ENCODE results near the gene PRKAG1. TPM values are rescaled to one million over a fixed set of nuclear protein-coding genes. Genes with fewer than 3 reads are reported as not detected.
A peak's percentile ranks its signal among the peaks of the same experiment; 100 is the strongest.

The PRKAG1 gene
- polyA plus RNA-seq, 3 donors, result 35.9 to 58.9 (median 50.1) TPM

DNA sequence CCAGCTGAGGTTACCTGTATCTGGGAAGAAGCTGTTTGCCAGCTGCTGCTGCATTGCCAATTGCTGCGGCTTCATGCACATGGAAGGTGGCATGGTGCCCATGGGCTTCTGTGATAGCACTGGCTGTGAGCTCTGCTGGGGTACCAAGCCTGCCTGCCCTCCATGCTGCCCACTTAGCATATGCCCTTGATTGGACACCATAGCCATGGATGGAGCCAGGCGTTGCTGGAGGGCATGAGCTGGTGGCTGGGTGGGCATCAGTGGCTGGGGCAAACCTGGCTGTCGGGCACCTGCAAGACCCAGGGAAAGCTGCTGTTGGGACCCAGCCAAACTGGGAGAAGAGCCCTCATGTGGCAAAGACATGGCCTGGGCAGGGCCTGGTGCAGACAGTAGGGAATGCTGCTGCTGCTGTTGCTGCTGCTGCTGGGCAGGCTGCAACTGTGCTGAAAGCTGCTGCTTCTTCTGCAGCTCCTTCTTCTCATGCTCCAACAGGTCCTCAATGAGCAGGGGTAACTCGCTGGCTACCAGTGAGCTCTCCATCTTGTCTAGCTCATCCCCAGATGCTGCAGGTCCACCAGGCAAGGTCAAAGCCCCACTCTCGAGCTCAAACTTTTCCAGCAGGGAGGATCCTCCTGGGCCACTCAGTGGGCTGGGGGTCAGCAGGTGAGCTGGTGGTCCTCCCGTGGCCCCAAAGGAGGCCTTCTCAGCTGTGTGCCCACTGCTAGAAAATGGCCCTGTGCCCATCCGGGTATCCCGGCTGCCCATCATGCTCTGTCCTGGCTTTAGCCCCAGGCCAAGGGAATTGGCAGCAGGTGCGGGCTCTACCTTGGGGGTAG, 18.8 kb upstream of the PRKAG1 start:
- H3K36me3 ChIP-seq (replicated peaks in 1 of 2; ENCODE audit: control insufficient read depth in 1 of 2, insufficient read depth in 2 of 2, low read length in 2 of 2), result peaks cover 93 to 99% of the 10 kb centered on the region in 2 donors

DNA sequence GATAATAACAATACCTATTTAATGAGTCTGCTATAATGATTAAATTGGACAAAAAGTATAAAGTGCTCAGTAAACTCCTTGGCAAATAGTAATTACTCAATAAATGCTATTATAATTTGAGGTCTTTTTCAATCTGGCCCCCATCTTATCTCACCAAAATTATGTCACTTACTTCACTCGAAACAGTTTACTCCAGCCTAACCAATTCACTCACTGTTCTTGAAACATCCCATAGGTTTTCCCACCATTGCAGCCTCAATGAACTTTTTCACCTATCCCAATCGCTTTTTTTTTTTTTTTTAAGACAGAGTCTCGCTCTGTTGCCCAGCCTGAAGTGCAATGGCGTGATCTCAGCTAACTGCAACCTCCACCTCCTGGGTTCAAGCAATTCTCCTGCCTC, 17.5 kb upstream of the PRKAG1 start:
- Histone ChIP-seq H3K4me3 (replicated peaks in 1 of 3; ENCODE audit: low read depth in 2 of 3, low read length in 3 of 3) (no peak overlapping the region), H3K4me2 (replicated peaks; ENCODE audit: extremely low read depth, low read length, poor library complexity, severe bottlenecking) (no peak overlapping the region), H3K9me3 (replicated peaks in 1 of 2; ENCODE audit: control insufficient read depth in 1 of 2, insufficient read depth in 1 of 2, low read length in 2 of 2) (no peaks in the 10 kb centered on the region), H2AFZ (ENCODE audit: insufficient read depth, low read depth, low read length, poor library complexity, severe bottlenecking) (no peak overlapping the region), H3K9ac (ENCODE audit: insufficient read depth, low read length, poor library complexity, severe bottlenecking) (no peak overlapping the region), H3K27me3 (ENCODE audit: control insufficient read depth in 2 of 2, insufficient read depth in 2 of 2, low read length in 2 of 2) (no peaks in the 10 kb centered on the region), H4K20me1 (ENCODE audit: insufficient read depth, low read length) (peaks cover 100% of the 10 kb centered on the region), H3K4me1 (ENCODE audit: control insufficient read depth in 1 of 2, insufficient read depth in 2 of 2, low read length in 2 of 2) (no peaks in the 10 kb centered on the region), H3K79me2 (ENCODE audit: insufficient read depth, low read length) (peaks cover 11% of the 10 kb centered on the region), H3K27ac (ENCODE audit: low read depth in 1 of 2, low read length in 2 of 2) (no peak overlapping the region), H3K36me3 (replicated peaks in 1 of 2; ENCODE audit: control insufficient read depth in 1 of 2, insufficient read depth in 2 of 2, low read length in 2 of 2) (peaks cover 93 to 99% of the 10 kb centered on the region in 2 donors)
- TF ChIP-seq, protein P1, sequence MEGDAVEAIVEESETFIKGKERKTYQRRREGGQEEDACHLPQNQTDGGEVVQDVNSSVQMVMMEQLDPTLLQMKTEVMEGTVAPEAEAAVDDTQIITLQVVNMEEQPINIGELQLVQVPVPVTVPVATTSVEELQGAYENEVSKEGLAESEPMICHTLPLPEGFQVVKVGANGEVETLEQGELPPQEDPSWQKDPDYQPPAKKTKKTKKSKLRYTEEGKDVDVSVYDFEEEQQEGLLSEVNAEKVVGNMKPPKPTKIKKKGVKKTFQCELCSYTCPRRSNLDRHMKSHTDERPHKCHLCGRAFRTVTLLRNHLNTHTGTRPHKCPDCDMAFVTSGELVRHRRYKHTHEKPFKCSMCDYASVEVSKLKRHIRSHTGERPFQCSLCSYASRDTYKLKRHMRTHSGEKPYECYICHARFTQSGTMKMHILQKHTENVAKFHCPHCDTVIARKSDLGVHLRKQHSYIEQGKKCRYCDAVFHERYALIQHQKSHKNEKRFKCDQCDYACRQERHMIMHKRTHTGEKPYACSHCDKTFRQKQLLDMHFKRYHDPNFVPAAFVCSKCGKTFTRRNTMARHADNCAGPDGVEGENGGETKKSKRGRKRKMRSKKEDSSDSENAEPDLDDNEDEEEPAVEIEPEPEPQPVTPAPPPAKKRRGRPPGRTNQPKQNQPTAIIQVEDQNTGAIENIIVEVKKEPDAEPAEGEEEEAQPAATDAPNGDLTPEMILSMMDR (IDR thresholded peaks at IDR 0.05), result no peak
- intact Hi-C loops (cut with micrococcal nuclease), result no loop called here
- no peak for DNase-seq
- Mint-ChIP-seq H3K27me3 (ENCODE audit: low read depth in 3 of 3) (peaks cover 0 to 1% (median 0%) of the 10 kb centered on the region in 3 donors), H3K4me3 (no peak overlapping the region), H3K9me3 (no peaks in the 10 kb centered on the region), H3K27ac (peak overlapping the region in 2 of 7 donors; percentile 57 to 58), H3K4me1 (no peaks in the 10 kb centered on the region), H3K36me3 (peaks cover 81 to 100% of the 10 kb centered on the region in 2 donors)
- 100% methylated on average over 1 of the region's 4 CpGs for WGBS (ENCODE audit: insufficient coverage)

More for the DNA sequence above, 18.8 kb upstream of the PRKAG1 start:
- 99% methylated on average over 8 of the region's 9 CpGs for WGBS (ENCODE audit: insufficient coverage)
- Histone ChIP-seq H3K4me2 (replicated peaks; ENCODE audit: extremely low read depth, low read length, poor library complexity, severe bottlenecking) (no peak overlapping the region), H3K4me1 (ENCODE audit: control insufficient read depth in 1 of 2, insufficient read depth in 2 of 2, low read length in 2 of 2) (no peaks in the 10 kb centered on the region), H3K4me3 (replicated peaks in 1 of 3; ENCODE audit: low read depth in 2 of 3, low read length in 3 of 3) (no peak overlapping the region), H3K9me3 (replicated peaks in 1 of 2; ENCODE audit: control insufficient read depth in 1 of 2, insufficient read depth in 1 of 2, low read length in 2 of 2) (no peaks in the 10 kb centered on the region), H3K9ac (ENCODE audit: insufficient read depth, low read length, poor library complexity, severe bottlenecking) (no peak overlapping the region), H4K20me1 (ENCODE audit: insufficient read depth, low read length) (peaks cover 99% of the 10 kb centered on the region), H3K27ac (ENCODE audit: low read depth in 1 of 2, low read length in 2 of 2) (no peak overlapping the region), H2AFZ (ENCODE audit: insufficient read depth, low read depth, low read length, poor library complexity, severe bottlenecking) (no peak overlapping the region), H3K27me3 (ENCODE audit: control insufficient read depth in 2 of 2, insufficient read depth in 2 of 2, low read length in 2 of 2) (no peaks in the 10 kb centered on the region), H3K79me2 (ENCODE audit: insufficient read depth, low read length) (peaks cover 14% of the 10 kb centered on the region)
- intact Hi-C loops (cut with micrococcal nuclease), result no loop called here
- Mint-ChIP-seq H3K27ac (no peak overlapping the region), H3K4me3 (no peak overlapping the region), H3K4me1 (no peaks in the 10 kb centered on the region), H3K9me3 (no peaks in the 10 kb centered on the region), H3K27me3 (ENCODE audit: low read depth in 3 of 3) (no peaks in the 10 kb centered on the region), H3K36me3 (peaks cover 85 to 100% of the 10 kb centered on the region in 2 donors)
- TF ChIP-seq, protein P1 (IDR thresholded peaks at IDR 0.05), result no peak
- DNase-seq, result no peak
